Activated gamma-delta T cell (primary cell): Measurements from ENCODE around the gene OR2B3.
"Not testable (repeated sequence)": the region's sequence is repeated elsewhere in the genome, so short reads cannot be mapped to it uniquely, and the experiment has no call there.

Source experiments
- DNase-seq: peaks from one replicate; lab custom pipeline; 2025; lab: John Stamatoyannopoulos, UW
- total RNA-seq, 2 donors: gene quantifications; one replicate each; lab custom pipeline; 2026; lab: John Stamatoyannopoulos, UW

OR2B3 gene
- total RNA-seq, result 0 reads per million in 2 donors

GRCh38 chr6:29087213-29087612, at the start of gene OR2B3:
Gene OR2B3, minus strand, starts transcription at chr6:29087313. Its CDS starts 65 bp downstream, at chr6:29087248.
- no peak for DNase-seq

- no peak for DNase-seq
Measured at GRCh38 chr6:29131691-29132090, 44.6 kb upstream of the OR2B3 start.

GRCh38 chr6:29130644-29131043, 43.5 kb upstream of the OR2B3 start:
- no peak for DNase-seq

- no peak for DNase-seq
Measured at GRCh38 chr6:29129326-29130012, 42.4 kb upstream of the OR2B3 start.

GRCh38 chr6:29114964-29115363, 27.9 kb upstream of the OR2B3 start:
- DNase-seq, result not testable (repeated sequence)

GRCh38 chr6:29112135-29112534, 25.0 kb upstream of the OR2B3 start:
- DNase-seq, result no peak

GRCh38 chr6:29107758-29108157, 20.6 kb upstream of the OR2B3 start, which contains the start of gene OR2J3:
Gene OR2J3, plus strand, starts transcription at chr6:29108058. Its CDS starts 3,833 bp downstream, at chr6:29111891.
- no peak for DNase-seq

GRCh38 chr6:29099190-29099589, 12.1 kb upstream of the OR2B3 start, which contains the start of gene OR2J1:
Gene OR2J1, plus strand, starts transcription at chr6:29099490. Its CDS starts 1,453 bp downstream, at chr6:29100943.
- DNase-seq, result no peak

GRCh38 chr6:29097803-29098202, 10.7 kb upstream of the OR2B3 start:
- no peak for DNase-seq

- DNase-seq, result no peak
Measured at GRCh38 chr6:29092957-29093356, 5.8 kb upstream of the OR2B3 start.

- DNase-seq, result no peak
Measured at GRCh38 chr6:29082457-29082856, 4.7 kb downstream of the OR2B3 start.

GRCh38 chr6:29081312-29081711, 5.8 kb downstream of the OR2B3 start:
- DNase-seq, result no peak

- no peak for DNase-seq
Measured at GRCh38 chr6:29079203-29079602, 7.9 kb downstream of the OR2B3 start.

- no peak for DNase-seq
Measured at GRCh38 chr6:29071831-29072723, 15.0 kb downstream of the OR2B3 start.

GRCh38 chr6:29051680-29052079, 35.4 kb downstream of the OR2B3 start:
- no peak for DNase-seq

- no peak for DNase-seq
Measured at GRCh38 chr6:29045075-29045474, 42.0 kb downstream of the OR2B3 start, which contains the start of gene OR2W1. Gene OR2W1, minus strand, starts transcription at chr6:29045175. Its CDS starts 0 bp downstream, at chr6:29045175.
